GM19452 (cell line): Measurements from ENCODE around the gene SECISBP2L.
A peak's percentile ranks its signal among the peaks of the same experiment; 100 is the strongest.
"Not testable (repeated sequence)": the region's sequence is repeated elsewhere in the genome, so short reads cannot be mapped to it uniquely, and the experiment has no call there.

Experiments used
- ATAC-seq: cut with Tn5 transposase; IDR thresholded peaks from one replicate; pipeline ENCODE4 v1.9.1; 2021; ENCODE audit not compliant: unreplicated experiment

The SECISBP2L gene

DNA sequence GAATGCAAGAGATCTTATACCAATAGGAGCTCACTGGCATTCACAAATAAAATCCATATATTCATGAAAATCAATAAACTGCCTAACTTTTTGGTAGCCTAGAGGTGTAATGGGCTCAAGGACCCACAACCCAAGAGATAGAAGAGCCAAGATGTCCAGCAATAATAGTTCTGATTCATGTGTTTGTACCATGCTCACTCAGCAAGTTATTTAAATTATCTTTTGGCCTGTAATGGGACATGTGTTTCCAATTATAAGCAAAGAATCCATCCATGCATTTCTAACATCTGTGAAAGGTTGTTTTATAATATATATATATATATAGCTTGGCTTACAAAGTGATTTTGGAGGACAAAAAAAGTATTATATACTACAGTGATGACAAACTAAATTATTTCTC lies 52.9 kb downstream of the SECISBP2L start:
- ATAC-seq: no peak

DNA sequence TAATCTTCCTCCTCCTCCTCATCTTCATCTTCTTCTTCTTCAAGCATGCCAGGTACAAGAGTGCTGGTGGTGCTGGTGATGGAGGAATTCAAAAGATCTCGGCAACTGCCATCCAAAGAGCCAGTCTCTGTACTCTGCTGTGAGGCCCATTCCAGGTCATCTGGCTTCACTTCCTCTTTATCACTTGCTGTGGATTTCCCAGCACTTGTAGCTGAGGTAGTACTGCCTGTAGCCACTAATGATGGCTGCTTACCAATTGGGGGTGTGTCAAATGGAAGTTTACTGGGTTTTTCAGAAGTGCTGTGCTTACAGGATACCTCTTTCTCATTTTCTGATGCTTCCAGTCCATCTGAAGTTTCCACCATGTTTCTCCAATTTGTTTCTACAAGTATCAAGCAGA lies 53.7 kb downstream of the SECISBP2L start:
- no peak for ATAC-seq

DNA sequence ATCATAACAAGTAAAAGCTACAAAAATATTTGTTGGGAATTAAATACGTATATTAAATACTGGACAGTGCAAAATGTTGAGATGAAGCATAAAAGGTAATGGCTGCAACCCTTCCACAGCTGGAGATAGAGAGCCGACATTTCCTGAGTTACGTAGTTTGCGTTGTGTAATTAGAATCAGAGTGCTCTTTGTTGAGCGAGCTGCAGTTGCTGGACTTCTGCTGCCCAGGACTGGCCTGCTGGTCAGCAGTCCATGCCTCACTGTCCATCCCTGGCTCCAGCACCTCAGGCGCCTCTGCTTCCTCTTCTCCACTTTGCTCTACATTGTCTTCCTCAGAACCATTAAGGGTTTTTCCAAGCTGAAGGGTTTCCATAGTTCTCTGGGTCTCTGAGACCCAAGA lies 54.1 kb downstream of the SECISBP2L start:
- no peak for ATAC-seq

DNA sequence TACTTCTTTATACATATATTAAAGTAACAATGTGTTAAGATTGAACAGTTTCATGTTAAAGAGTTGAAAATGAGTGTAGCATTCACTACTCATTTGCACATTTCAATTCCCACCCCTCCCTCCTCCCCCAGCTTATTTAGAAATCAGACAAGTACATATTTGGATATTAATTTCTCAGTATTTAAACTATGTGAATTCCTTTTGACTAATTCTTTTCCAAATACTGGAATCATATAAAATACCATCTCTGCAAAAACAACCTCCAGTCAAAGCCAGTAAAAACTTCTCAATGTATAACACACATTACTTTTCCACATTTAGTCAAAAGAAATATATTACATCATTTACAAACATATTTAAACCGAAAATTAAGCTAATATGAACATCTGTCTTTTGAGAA lies 57.1 kb downstream of the SECISBP2L start:
- ATAC-seq: no peak

DNA sequence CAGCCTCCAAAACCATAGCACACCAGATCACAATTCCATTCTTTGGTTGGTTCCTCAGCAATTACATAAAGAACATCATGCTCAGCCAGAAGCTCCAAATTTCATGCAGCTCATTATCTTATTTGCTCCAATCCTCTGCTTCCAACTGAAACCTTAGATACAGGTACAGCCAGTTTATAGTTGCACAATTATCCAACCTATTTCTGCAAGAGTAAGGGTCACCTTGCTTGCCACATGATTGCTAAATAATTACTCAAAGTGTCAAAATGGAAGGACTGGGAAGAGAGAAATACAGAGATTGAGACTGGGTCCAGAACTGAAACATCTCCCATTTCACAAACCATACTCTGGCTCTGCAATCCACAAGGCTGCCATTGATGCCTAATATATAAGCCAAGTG lies 59.1 kb downstream of the SECISBP2L start:
- ATAC-seq: no peak

DNA sequence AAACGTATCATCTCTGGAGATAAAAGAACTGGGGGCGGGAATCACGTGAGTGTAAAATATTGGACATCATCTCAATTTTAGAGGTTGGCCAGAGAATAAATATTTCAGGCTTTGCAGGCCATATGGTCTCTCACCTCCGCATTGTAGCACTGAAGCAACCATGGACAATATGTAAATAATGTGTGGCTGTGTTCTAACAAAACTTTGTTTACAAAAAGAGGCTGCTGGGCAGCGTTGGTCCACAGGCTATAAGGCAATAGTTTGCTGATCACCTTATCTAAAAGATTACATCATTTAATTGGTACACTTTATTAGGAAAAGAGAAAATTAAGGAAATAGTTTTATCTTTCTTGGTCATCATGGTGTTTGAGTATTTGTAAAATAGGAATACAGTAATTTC lies 60.0 kb downstream of the SECISBP2L start:
- ATAC-seq: no peak

DNA sequence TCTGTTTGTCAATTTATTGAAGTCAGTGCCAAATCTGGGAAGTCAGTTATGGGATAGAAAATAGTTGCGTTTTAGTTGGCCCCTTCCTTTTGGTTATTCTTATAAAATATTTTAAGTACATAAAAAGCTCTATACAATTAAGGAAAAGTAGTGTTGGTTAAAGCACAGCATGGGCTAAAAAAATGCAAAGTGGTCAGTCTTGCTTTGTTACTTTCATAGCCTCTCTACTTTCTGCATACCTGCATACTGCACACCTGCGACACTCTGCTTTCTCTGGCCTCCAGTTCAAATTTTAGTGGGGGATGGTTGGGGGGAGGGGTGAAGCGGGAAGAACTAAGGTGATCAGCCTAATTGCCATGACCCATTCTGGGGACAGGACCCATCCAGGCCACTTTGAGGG lies 60.7 kb downstream of the SECISBP2L start:
- ATAC-seq: no peak

DNA sequence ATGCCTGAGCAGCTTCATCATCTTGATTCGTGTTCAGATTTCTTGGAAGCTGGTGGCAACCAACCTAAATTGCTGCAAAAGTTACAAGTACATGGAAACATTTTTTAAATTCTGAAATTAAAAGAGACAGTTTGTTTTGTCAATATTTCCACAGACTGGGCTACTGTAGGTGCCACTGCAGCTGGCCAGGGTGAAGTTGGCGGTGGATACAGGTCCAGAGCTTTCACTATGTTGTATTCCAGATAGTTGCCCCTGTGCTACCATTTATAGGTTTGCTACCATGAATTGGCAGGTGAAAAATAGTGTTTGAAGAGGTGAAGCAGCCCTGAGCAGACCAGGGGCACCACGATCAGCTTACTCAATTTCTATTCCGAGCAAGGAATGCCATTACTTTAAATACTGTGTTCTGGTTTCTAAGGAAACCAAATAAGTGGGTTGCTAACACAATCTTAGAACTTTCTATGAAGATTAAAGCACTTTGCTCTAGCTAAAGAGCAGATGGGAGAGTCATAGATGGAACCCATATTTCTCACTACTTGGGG lies 61.4 kb downstream of the SECISBP2L start:
- ATAC-seq: no peak

DNA sequence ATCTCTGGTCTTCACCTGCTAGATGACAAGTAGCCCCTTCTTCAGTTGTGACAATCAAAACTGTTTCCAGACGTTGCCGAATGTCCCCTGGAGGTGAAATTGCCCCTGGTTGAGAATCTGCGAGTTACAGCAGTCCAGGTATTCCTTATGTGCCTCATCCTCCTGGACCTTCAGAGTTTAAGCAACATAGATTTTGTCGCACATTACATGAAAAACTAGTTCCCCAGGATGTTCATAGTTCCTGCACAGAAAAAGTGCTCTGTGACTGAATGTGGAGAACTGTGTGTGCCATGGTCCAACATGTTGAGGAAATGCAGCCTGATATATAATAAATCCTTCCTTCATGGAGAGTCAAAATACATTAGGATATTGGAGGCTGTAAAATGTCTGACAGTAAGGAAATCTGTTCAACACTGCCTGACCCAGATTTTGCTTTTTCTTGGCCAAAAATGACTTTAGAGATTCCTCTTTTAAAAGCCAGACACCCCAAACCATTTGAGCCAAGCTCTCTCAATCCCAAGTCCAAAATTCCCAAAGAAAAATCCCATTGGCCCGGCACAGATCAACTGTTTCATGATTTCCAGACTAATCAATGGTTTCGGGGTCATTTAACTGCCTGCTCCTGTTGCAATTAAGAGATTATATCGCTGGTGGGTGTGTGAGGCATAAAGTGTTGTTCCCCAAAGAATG lies 62.1 kb downstream of the SECISBP2L start:
- no peak for ATAC-seq

DNA sequence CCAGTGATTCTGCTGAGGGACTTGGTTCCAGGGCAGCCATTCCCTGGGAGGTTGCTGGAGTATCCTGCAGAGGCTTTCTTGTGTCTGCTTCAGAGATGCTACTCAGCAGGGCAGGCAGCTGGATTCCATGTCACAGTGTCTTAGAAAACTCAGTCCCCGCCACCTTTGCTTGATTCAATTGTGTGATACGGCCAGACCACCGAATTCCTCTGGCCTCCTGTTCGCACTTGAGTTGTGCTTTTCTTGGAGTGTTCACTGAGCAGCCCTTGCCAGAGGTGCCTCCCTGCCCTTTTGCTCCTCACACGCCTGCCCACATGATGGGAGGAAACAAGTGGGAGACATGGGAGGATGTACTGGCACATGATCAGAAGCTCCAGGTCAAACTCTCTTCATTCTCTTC lies 62.9 kb downstream of the SECISBP2L start:
- no peak for ATAC-seq

DNA sequence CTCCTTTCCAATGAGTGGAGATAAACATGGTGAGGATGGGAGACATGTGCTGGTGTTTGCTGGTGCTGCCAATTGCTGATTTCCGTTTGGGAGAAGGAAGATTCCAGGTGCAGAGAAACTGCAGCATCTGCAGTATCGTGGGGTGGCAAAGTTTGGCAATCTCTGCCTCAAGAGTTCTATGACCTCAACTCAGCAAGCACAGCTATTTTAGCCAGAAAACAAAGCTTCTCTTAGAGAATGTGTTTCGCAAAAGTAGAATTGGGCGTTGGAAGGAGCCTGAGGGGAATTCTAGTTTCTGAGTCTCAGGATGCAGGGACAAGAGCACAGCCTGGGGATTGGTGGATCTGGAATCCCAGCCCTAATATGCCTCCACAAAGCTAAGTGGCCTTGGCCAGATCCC lies 64.3 kb downstream of the SECISBP2L start:
- no peak for ATAC-seq

DNA sequence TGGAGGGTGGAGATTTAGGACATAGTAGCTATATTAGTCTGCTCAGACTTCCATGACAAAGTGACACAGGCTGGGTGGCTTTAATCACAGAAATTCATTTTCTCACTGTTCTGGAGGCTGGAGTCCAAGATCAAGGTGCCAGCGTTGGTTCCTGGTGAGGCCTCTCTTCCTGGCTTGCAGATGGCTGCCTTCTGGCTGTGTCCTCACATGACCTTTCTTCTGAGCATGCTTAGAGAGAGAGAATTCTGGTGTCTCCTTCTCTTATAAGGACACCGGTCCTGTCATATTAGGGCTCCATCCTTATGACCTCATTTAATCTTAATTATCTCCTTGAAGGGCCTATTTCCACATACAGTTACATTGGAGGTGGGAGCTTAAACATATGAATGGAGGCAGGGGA lies 67.6 kb downstream of the SECISBP2L start:
- ATAC-seq: no peak

DNA sequence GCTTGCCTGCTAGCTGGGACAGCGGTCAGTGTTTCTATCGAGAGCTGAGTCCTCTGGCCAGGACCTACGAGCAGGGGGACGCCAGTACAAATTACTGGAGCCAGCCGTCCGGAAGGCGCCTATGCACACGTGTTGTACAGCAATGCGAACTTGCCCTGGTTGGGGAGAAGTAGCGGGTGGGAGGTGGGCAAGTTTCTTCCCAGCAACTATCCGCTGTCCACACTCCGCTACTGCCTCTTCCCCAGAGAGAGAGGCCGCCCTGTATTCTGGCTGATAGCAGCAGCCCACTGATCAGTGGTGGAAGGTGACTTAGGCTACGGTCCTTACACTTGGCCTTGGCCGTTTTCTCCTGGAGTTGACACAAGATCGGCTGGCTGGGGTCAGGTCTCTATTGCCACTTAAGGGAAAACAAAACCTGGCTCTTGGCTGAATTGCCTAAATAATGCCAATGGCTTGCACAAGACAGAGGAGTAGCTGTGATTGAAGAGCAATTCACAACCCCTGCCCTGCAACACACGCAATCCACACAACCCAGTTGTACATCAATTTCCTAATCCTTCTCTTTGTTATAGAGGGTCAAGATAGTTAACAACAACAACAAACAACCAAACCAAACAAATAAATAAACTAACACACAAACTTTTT lies 69.7 kb downstream of the SECISBP2L start:
- ATAC-seq: no peak

DNA sequence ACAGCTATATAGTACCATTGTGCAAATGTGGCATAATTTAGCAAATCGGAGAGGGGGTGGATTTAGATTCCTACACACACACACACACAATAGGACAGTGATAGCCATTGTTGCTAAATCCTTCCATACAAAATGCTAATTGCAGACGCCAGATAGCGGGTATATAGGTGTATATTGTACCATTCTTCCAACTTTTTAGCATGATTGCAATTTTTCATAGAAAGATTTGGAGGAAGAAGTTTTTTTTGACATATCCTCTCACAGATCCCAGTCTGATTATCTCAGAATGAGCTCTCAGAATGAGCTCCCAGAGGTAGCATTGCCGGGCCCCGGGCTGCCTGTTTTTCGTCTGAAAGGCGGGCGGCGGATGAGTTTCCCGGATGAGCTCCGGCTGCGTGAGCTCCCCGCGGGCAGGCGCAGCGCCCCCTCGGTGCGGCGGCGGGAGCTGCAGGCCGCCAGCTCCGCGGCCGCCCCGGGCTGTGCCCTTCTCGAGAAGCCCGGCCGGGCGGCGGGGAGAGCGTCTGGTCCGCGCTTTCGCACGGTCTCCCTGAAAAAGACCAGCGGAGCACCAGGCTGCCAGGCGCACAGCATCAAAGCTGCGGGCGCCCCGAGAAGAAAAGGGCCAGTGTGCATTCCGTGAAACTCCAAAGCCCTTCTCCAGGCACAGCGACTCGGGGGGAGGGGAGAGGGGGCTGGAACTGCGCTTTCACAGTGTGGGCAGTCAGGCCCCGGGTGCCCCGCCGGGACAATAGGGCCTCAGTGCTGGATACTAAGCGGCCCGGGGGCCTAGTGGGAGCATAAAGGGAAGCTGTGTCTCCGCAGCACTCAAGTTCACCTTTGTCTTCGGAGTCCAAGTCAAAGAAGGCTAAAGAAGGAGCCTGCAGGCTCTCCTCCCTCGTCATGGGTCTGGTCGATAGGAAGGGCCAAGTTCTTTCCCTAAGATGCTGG lies 70.5 kb downstream of the SECISBP2L start:
- ATAC-seq: peak; percentile 95

DNA sequence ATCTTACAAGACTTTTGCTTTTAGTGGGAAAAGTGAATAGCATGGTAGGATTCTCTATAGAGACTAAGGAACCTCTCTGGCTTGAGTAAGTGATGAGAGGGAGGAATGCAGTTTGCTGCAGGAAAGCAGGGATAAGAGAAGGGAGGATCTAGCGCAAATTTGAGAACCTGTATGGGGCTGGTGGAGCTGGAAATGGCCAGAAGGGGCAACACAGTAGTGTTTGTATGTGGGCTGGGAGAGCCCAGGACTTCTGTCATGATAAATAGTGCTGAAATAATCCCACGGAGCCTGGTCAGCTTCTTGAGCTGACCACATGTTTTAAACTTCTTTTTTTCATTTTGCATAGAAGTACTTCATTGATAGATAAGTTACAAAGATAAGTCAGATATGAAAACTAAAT lies 71.4 kb downstream of the SECISBP2L start:
- ATAC-seq: no peak

DNA sequence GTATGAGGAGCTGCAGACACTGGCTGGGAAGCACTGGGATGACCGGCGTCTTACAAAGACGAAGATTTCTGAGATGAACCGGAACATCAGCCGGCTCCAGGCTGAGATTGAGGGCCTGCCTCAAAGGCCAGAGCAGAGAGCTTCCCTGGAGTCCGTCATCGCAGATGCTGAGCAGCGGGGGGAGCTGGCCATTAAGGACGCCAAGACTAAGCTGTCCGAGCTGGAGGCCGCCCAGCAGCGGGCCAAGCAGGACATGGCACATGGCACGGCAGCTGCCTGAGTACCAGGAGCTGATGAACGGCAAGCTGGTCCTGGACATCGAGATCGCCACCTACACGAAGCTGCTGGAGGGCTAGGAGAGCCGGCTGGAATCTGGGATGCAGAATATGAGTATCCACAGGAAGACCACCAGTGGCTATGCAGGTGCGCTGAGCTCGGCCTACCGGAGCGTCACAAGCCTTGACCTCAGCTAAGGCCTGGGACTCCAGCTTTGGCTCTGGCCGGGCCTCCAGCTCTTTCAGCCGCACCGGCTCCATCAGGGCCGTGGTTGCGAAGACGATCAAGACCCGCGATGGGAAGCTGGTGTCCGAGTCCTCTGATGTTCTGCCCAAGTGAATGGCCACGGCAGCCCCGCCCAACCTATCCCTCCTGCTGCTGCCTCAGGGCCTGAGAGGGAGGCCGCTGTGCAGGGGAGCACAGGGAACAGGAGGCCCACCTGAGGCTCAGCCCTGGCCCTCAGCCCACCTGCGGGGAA lies 73.3 kb downstream of the SECISBP2L start:
- no peak for ATAC-seq

DNA sequence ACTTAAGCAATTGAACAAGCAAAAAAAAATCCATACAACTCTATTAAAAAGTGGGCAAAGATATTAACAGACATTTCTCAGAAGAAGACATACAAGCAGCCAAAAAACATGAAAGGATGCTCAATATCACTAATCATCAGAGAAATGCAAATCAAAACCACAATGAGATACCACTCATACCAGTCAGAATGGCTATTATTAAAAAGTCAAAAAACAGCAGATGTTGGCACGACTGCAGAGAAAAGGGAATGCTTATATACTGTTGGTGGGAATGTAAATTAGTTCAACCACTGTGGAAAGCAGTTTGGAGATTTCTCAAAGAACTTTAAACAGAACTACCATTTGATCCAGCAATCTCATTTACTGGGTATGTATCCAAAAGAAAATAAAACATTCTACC lies 75.3 kb downstream of the SECISBP2L start:
- not testable (repeated sequence) for ATAC-seq

DNA sequence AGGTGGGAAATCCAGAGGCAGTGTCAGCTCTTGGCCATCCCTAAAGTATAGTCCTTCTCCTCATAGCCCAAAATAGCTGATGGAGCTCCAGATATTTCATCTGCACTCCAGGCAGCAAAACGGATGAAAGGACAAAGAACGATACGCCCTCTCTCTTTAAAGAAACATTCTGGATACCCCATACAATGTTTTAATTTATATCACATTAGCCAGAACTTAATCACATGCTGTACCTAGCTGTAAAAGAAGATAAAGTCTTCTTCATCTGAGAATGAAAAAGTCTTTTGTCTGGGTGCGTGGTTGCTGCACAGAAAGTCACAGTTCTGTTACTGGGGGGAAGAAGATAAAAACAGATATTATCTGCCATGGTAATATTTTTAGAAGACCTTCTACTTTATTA lies 78.2 kb downstream of the SECISBP2L start:
- ATAC-seq: no peak

DNA sequence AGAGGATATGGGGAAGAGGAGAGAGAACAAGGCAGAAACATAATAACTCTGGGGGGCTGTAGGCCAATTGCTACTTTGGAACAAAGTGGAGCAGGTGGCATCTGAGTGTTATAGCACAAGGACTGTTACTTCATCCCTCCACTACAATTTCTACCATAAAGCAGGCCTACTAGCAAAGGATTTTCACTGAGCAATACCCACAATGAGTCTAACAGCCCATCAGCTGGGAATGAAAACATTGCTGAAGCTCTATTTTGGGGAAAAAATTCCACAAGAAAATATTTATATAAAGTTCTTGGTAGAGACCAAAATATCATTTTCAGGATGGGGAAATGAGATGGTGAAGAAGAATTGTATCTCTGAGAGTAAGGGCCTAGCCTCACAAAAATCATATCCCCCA lies 78.9 kb downstream of the SECISBP2L start:
- no peak for ATAC-seq

DNA sequence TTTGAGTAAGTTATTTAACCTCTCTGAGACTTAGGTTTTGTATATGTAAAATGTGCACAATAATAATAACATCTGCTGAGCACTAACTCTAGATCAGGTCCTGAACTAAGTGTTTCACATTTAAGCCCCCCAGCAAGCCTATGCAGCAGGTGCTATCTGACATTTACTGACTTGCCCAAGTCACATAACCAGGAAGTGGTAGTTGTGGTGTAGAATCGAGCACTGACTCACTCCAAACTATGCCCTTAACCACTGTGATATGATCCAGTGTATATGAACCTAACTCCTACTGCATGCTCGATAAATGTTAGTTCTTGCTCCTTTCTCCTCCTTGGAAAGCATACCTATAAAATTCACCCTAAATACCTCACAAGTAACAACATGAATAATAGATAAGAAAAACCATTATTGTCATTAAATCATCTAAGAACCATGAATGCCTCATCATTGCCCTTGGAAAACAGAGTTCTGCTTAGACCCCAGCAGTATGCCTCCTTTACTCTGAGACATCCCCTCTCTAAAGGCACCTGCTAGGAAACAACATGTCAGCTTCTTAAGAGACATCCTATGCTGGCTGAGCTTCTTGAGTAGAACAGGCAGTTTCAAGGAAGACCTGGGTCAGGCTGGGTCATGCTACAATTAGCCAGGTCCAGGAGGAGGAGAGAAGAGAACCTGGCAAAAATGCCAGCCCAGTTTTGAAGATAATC lies 79.5 kb downstream of the SECISBP2L start:
- ATAC-seq: peak; percentile 71
